ENCODE measurements around the gene IQSEC1. TPM values are rescaled to one million over a fixed set of nuclear protein-coding genes. Genes with fewer than 3 reads are reported as not detected.
A peak's percentile ranks its signal among the peaks of the same experiment; 100 is the strongest.

Gene IQSEC1
- polyA plus RNA-seq, 3 donors, result 29.8 to 35.8 (median 35.5) TPM

- no peak for DNase-seq (ENCODE audit: extremely low read depth in 1 of 11, low read depth in 9 of 11, low spot score in 4 of 11)
Observed at GRCh38 chr3:12921736-12922135, 151.5 kb downstream of the IQSEC1 start.

- DNase-seq (ENCODE audit: extremely low read depth in 1 of 11, low read depth in 9 of 11, low spot score in 4 of 11), result no peak
Observed at GRCh38 chr3:12920967-12921366, 152.3 kb downstream of the IQSEC1 start.

DNA sequence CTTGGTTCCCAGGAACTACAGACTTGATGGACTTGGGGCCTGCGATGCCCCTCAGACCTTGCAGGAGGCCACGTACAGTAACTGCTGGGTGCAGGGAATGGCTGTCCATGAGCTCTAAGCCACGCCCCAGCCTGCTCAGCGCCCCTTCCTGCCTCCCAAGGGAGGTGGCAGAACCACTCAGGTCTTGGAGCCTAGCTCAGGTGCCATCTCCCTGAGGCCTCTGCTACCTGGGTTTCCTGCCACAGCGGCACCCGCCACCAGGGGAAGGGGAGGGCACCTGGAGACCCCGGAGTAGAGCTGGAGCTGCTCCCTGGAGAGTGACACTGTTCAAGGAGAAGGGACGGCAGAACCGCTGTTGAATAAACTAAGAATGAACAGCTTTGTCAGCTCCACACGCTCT, 154.0 kb downstream of the IQSEC1 start:
- DNase-seq (ENCODE audit: extremely low read depth in 1 of 11, low read depth in 9 of 11, low spot score in 4 of 11), result no peak

DNA sequence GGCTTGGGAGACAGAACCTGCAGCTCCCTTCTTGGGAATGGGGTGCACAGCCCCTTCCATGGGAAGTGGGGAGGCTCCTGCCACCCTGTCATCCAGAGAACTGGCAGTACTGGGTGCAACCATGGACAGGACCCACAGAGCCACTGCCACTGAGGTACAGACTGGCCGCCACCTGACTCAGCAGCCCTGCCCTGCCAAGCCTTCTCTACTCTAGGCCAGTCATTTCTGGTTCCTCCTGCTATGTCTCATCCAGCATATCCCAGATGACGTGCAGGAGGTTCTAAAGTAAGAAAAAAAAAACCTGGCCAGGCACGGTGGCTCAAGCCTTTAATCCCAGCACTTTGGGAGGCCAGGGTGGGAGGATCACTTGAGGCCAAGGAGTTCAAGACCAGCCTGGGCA, 155.0 kb downstream of the IQSEC1 start:
- DNase-seq (ENCODE audit: extremely low read depth in 1 of 11, low read depth in 9 of 11, low spot score in 4 of 11), result no peak

DNA sequence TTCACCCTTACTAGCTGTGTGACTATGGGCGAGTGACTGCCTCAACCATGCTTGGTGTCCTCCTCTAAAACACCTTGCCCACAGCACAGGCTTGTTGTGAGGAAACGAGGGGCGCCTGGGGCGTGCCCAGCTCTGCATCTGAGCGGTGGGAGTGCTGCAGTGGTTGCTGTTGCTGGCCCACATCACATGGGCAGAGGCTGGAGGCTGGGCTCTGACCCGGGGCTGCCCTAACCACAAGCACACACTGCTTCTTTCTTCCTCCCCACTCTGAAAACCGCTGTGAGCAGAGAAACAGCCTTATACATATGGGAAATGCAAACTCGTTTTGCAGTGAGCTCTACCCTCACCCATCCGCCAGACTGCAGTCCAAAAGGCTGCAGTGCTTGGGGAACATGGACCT, 157.1 kb downstream of the IQSEC1 start:
- no peak for DNase-seq (ENCODE audit: extremely low read depth in 1 of 11, low read depth in 9 of 11, low spot score in 4 of 11)

DNA sequence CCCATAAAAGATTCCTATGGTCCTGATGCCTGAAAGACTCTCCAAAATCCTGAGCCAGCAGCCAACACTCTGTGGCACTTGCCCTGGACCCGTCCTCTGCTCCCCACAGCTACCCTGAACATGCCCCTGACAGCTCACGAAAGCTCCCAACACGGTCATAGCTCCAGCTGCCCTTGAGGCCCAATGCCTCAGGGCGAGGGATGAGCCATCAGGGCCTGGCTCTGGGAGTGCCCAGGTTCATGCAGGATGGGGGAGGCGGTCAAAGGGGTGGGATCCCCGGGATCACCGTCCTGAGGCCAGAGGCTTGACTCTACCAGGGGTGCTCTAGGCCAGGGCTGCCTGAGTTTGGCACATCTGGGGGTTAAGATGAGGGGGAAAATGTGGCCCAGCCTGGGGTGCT, 159.1 kb downstream of the IQSEC1 start:
- DNase-seq (ENCODE audit: extremely low read depth in 1 of 11, low read depth in 9 of 11, low spot score in 4 of 11), result no peak

DNA sequence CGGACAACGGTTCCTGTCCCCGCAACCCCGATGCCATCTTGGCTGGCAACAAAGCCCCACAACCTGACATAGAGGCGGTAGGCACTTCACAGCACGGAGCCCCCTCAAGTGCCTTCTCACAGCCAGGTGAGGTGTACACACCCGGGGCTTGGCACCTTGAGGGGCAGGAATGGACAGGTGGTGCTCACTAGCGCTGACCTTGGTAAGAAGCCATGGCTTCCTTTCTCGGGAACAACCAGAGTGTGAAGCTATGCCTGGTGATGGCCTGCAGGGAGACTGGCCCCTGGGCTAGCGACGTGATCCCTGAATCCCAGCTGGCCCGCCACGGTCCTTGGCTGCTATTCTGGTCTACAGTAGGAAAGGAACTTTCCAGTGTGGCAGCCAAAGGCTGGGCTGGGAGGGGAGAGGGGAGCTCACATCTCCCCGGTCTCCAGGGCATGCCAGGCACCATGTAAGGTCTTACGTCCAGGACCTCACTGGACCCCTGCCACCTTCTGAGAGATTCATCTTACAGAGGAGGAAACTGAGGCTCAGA, 161.3 kb downstream of the IQSEC1 start:
- DNase-seq (ENCODE audit: extremely low read depth in 1 of 11, low read depth in 9 of 11, low spot score in 4 of 11), result no peak

DNA sequence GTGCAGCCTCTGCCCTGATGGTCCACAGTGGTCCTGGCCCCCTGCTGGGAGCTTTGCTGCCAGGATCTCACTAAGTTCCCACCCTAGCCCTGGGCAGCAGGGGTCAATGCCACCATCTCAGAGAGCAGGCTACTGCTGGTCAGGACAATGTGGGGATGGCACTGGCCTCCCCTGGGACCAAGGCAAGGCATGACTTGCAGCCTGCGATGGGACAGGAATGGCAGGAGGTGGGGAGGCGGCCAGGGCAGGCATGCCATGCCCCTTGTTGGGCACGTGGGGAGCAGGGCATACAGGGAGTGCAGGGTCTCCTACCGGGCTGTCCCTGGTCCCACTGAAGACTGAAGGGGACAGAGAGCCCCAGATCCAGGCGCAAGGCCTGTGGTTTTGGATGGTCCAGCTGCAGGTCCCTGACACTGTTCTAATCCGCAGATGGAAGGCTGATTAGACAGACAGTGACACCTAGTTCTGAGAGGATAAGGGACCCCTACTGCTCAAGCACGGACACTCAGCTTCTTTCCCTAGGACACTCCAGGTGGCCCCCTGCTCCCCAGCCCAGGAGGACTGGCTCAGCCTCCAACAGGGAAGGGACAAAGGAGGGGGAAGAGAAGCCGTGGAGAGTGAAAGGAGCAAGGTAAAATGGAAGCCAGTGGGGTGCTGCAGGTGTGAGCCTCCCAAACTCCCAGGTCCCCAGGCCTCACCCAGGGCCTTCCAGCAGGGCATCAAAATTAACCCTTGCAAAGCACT, 162.7 kb downstream of the IQSEC1 start:
- DNase-seq (ENCODE audit: extremely low read depth in 1 of 11, low read depth in 9 of 11, low spot score in 4 of 11), result no peak

DNA sequence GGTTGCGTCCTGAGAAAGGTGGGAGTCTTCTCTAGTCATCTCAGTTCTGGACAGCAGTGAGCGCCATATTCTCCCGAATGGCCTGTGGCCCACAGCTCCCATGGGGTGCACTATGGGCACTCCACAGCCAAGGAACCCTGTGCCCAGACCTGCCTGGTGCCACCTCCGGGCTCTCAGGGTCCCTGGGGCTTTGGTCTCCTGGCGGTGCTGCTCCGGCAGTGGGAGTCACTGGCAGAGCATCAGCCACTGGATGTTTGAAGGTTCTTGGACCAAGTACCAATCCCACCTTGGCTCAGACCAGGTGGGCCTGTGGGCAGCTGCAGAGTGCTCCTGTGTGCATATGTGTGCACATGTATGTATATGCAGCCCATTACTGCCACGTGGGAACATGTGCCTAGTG, 163.5 kb downstream of the IQSEC1 start:
- no peak for DNase-seq (ENCODE audit: extremely low read depth in 1 of 11, low read depth in 9 of 11, low spot score in 4 of 11)

DNA sequence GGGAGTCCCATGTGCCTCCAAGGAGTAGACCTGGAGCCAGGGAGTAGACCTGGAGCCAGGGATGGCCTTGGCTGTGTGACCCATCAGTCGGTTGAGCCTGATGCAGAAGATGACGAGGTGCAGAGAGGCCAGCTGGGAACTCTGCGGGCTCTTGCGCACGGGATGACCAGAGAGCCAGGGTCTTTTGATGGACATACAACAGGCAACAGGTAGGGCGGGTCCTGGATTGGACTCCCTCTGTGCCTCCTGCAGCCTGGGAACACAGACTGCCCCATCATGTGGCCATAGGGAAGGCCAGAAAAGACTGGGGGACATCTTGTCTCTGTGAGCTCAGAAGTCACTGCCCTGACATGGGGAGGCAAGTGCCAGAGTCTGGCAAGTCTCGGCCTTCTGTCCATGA, 164.4 kb downstream of the IQSEC1 start:
- no peak for DNase-seq (ENCODE audit: extremely low read depth in 1 of 11, low read depth in 9 of 11, low spot score in 4 of 11)

DNA sequence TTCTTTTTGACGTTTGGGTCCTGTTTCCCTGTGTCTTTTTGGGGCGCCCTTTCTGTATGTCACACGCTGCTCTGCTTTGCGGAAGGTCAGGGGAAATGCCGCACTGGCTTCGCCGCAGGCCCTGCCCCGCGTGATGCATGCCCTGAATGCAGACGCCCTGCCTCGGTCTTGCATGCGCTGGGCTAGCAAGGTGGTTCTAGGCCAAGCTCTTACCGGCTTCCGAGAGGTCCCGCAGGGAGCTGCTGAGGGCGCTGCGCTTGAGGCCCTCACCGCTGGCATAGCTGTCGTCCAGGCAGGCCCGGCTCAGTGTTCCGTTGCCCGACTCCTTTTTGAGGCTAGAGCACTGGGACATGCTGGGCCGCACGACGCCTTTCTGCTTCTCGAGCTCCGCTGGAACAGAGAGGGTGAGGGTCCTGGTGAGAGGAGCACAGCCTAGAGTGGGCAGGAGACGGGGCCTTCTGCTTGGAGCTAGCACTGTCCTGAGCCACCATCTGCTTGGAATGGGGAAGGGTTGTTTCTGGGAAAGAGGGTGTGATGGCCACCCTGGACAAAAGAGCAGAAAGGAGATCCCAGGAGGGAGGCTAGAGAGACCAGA, 165.0 kb downstream of the IQSEC1 start:
- no peak for DNase-seq (ENCODE audit: extremely low read depth in 1 of 11, low read depth in 9 of 11, low spot score in 4 of 11)

- DNase-seq (ENCODE audit: extremely low read depth in 1 of 11, low read depth in 9 of 11, low spot score in 4 of 11), result no peak
Observed at GRCh38 chr3:12907729-12908128, 165.5 kb downstream of the IQSEC1 start.

DNA sequence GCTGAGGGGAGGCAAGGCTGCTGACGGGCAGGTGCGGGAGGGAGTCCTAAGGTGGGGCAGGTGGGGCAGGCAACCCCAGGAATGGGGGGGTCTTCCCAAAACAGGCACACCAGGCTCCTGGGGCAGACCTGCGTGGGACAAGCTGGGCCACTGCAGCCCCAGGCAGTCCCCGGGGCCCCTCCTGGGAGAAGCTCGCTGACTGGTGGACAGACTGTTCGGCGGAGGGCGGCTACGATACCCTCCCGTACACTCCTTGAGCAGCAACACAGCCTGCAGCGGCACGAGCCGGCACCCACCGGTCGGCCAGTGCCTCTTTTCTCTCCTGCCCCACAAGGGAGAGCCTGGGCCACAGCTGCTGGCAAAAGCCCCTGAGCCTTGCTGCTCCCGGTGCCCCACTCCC, 165.9 kb downstream of the IQSEC1 start:
- DNase-seq (ENCODE audit: extremely low read depth in 1 of 11, low read depth in 9 of 11, low spot score in 4 of 11), result no peak

DNA sequence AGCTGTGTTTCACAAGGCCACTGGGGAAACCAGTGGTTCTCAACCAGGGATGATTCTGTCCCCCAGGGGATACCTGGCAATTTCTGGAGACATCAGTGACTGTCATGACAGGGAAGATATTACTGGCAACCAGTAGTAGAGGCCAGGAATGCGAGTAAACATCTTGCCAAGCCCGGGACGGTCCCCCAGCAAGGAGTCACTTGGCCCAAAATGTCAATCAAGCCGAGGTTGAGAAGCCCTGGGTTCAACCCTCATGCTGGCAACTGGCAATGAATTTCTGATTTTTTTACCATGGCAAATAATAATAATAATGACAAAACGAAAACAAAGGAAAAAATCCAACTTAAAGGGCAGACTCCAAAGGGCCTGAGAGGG, 166.3 kb downstream of the IQSEC1 start:
- no peak for DNase-seq (ENCODE audit: extremely low read depth in 1 of 11, low read depth in 9 of 11, low spot score in 4 of 11)

DNA sequence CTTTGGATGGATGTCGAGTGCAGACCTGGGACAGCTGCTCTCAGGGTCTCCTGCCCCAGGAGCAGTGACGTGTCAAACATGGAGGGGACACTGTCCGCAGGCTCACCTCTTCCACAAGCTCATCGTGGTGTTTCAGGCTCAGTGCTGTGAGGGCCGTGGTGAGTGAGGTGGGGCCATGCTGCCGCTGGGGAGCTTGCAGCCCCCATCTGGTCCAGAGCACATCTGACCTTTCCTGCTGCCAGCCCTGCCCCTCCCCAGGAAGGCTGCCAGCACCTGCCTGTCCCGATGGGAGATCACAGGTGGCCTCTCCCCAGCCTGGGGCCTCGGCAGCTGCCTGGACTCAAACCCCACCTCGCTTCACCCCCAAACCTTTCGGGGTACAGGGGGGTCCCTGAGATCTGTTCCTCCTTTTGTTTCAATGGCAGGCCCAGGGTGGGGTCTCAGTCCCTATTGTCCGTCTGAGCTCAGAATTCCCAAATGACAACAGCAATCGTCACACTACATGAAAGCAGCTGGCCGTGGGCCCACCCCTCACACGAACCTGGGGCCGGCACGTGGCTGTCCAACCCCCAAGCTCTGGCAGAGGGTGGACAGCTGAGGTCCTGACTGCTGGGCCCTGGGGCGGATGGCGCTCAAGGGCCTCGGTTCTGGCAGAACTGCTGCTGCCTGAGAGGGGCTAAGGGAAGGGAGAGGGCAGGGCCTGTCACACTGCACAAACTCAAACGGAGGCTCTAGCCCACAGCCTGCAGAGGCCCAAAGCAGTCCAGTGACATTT, 166.9 kb downstream of the IQSEC1 start:
- no peak for DNase-seq (ENCODE audit: extremely low read depth in 1 of 11, low read depth in 9 of 11, low spot score in 4 of 11)

DNA sequence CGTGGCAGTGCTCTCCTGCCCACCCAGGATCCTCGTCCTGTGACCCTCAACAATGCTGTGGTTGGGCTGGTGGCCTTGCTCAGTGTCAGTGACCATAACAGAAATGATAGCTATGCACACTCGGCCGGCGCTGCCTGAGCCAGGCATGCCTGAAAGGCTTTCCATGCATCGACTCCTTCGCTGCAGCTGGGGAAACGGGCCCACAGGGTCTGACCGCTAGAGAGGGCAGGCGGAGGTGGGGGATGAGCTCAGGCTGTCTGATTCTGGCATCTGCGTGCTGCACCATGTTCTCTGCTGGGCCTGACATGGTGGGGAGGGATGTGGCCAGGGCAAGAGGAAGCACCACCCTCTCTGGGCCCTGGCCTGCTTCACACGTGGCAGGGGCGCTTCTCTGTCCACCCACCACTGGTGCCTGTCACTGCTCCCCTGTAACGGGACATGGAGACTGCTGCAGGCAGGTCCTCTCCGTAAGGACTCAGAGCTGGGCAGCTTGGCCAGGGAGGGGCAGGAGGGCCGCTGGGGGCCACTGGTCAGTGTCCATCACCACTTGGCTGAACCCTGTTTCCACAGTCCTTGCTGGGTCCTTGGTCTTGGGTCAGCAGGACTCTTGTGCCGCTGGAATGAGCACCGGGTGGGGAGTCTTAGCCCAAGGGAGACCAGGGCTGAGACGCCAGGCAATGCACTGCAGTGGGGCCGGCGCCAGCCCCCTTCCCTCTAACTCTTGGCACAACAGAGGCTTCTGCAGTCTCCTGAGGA, 167.7 kb downstream of the IQSEC1 start:
- DNase-seq (ENCODE audit: extremely low read depth in 1 of 11, low read depth in 9 of 11, low spot score in 4 of 11), result peak in 4 of 11 donors; percentile 23 to 44 (median 38)

GRCh38 chr3:12904951-12905315, 168.3 kb downstream of the IQSEC1 start:
- peak in 2 of 11 donors; percentile 15 to 27 for DNase-seq (ENCODE audit: extremely low read depth in 1 of 11, low read depth in 9 of 11, low spot score in 4 of 11)

DNA sequence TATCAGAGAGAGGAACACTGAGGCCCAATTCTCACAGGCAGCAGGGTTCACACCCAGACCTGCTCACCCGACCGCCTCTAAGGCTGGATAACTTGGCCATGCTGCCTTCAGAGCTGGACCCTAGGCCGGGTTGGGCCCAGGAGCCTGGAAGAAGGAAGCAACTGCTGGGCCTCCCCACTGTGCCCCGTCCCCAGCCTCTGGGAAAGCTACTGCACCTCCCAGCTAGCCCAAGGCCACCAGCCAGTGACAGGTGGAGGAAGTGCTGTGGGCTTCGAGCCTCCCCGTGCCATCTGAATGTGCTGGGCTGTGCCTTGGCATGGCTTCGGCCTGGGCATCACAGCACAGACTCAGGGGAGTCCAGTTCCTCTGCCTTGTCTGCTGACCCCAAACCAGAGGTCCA, 169.3 kb downstream of the IQSEC1 start:
- DNase-seq (ENCODE audit: extremely low read depth in 1 of 11, low read depth in 9 of 11, low spot score in 4 of 11), result no peak

- DNase-seq (ENCODE audit: extremely low read depth in 1 of 11, low read depth in 9 of 11, low spot score in 4 of 11), result no peak
Observed at GRCh38 chr3:12903000-12903800, 170.0 kb downstream of the IQSEC1 start.

All from renal cortex interstitium (tissue), 11 donors.